ENCODE data around the gene WWC2.

WWC2 gene

GRCh38 chr4:183098723-183099536 is at the start of gene WWC2:
TSS of gene WWC2 (plus strand) at chr4:183099257. CDS start at chr4:183099492, 235 bp downstream.
- Mint-ChIP-seq H3K4me3 (peak within 1 kb of the TSS; percentile 54), H3K4me1 (peaks cover 4% of the 10 kb centered on the region), H3K27ac (no peak within 1 kb of the TSS), H3K9me3 (no peaks in the 10 kb centered on the region), H3K27me3 (peaks cover 51% of the 10 kb centered on the region), H3K36me3 (ENCODE audit: low read depth) (no peaks in the 10 kb centered on the region)
- DNase-seq (peak; percentile 59), ATAC-seq (peak; percentile 70)

- no peak overlapping the region for H3K4me3 Mint-ChIP-seq
- no peaks in the 10 kb centered on the region for H3K4me1 Mint-ChIP-seq
- DNase-seq (no peak), ATAC-seq (no peak)
- H3K9me3 Mint-ChIP-seq = no peaks in the 10 kb centered on the region
- H3K27ac Mint-ChIP-seq = no peak overlapping the region
- H3K27me3 Mint-ChIP-seq = peaks cover 14% of the 10 kb centered on the region
- no peaks in the 10 kb centered on the region for H3K36me3 Mint-ChIP-seq (ENCODE audit: low read depth)
Measured at GRCh38 chr4:183053681-183054080, 45.4 kb upstream of the WWC2 start.

GRCh38 chr4:183057255-183057654 is 41.8 kb upstream of the WWC2 start:
- no peak overlapping the region for H3K27ac Mint-ChIP-seq
- no peak overlapping the region for H3K4me3 Mint-ChIP-seq
- peaks cover 9% of the 10 kb centered on the region for H3K27me3 Mint-ChIP-seq
- DNase-seq (no peak), ATAC-seq (no peak)
- no peaks in the 10 kb centered on the region for H3K9me3 Mint-ChIP-seq
- no peaks in the 10 kb centered on the region for H3K36me3 Mint-ChIP-seq (ENCODE audit: low read depth)
- no peaks in the 10 kb centered on the region for H3K4me1 Mint-ChIP-seq

- no peak for ATAC-seq
- Mint-ChIP-seq H3K9me3 (no peaks in the 10 kb centered on the region), H3K36me3 (ENCODE audit: low read depth) (no peaks in the 10 kb centered on the region)
Measured at GRCh38 chr4:183059797-183060196, 39.3 kb upstream of the WWC2 start.

GRCh38 chr4:183068502-183068901 is 30.6 kb upstream of the WWC2 start:
- Mint-ChIP-seq H3K4me1 (no peaks in the 10 kb centered on the region), H3K27me3 (peaks cover 13% of the 10 kb centered on the region), H3K36me3 (ENCODE audit: low read depth) (no peaks in the 10 kb centered on the region), H3K9me3 (no peaks in the 10 kb centered on the region), H3K27ac (no peak overlapping the region), H3K4me3 (no peak overlapping the region)
- ATAC-seq (no peak), DNase-seq (no peak)

More at GRCh38 chr4:183059797-183060196, 39.3 kb upstream of the WWC2 start:
- Mint-ChIP-seq H3K27ac (no peak overlapping the region), H3K4me3 (no peak overlapping the region), H3K27me3 (peaks cover 18% of the 10 kb centered on the region), H3K4me1 (no peaks in the 10 kb centered on the region)
- no peak for DNase-seq

- DNase-seq (no peak), ATAC-seq (no peak)
- Mint-ChIP-seq H3K27ac (no peak overlapping the region), H3K9me3 (no peaks in the 10 kb centered on the region), H3K27me3 (peaks cover 14% of the 10 kb centered on the region), H3K36me3 (ENCODE audit: low read depth) (no peaks in the 10 kb centered on the region), H3K4me3 (no peak overlapping the region), H3K4me1 (no peaks in the 10 kb centered on the region)
Measured at GRCh38 chr4:183071222-183071621, 27.8 kb upstream of the WWC2 start.

GRCh38 chr4:183072176-183072575 is 26.9 kb upstream of the WWC2 start:
- H3K27ac Mint-ChIP-seq = no peak overlapping the region
- peaks cover 14% of the 10 kb centered on the region for H3K27me3 Mint-ChIP-seq
- DNase-seq = no peak
- H3K4me3 Mint-ChIP-seq = no peak overlapping the region
- no peaks in the 10 kb centered on the region for H3K4me1 Mint-ChIP-seq
- no peaks in the 10 kb centered on the region for H3K36me3 Mint-ChIP-seq (ENCODE audit: low read depth)
- H3K9me3 Mint-ChIP-seq = no peaks in the 10 kb centered on the region
- no peak for ATAC-seq

GRCh38 chr4:183073838-183074145 is 25.3 kb upstream of the WWC2 start:
- Mint-ChIP-seq H3K27ac (no peak overlapping the region), H3K27me3 (peaks cover 14% of the 10 kb centered on the region), H3K36me3 (ENCODE audit: low read depth) (no peaks in the 10 kb centered on the region), H3K4me1 (no peaks in the 10 kb centered on the region), H3K9me3 (no peaks in the 10 kb centered on the region), H3K4me3 (no peak overlapping the region)
- DNase-seq (no peak), ATAC-seq (no peak)

- Mint-ChIP-seq H3K9me3 (no peaks in the 10 kb centered on the region), H3K27ac (no peak overlapping the region), H3K4me3 (no peak overlapping the region), H3K4me1 (no peaks in the 10 kb centered on the region), H3K27me3 (peaks cover 14% of the 10 kb centered on the region), H3K36me3 (ENCODE audit: low read depth) (no peaks in the 10 kb centered on the region)
- no peak for ATAC-seq
- DNase-seq = no peak
Measured at GRCh38 chr4:183074288-183074990, 24.6 kb upstream of the WWC2 start.

- DNase-seq (no peak), ATAC-seq (no peak)
- Mint-ChIP-seq H3K9me3 (no peaks in the 10 kb centered on the region), H3K4me3 (no peak overlapping the region), H3K27ac (no peak overlapping the region), H3K27me3 (peaks cover 9% of the 10 kb centered on the region), H3K4me1 (no peaks in the 10 kb centered on the region), H3K36me3 (ENCODE audit: low read depth) (no peaks in the 10 kb centered on the region)
Measured at GRCh38 chr4:183078634-183079033, 20.4 kb upstream of the WWC2 start.

- peaks cover 5% of the 10 kb centered on the region for H3K27me3 Mint-ChIP-seq
- DNase-seq (no peak), ATAC-seq (no peak)
- no peaks in the 10 kb centered on the region for H3K4me1 Mint-ChIP-seq
- H3K4me3 Mint-ChIP-seq = no peak overlapping the region
- H3K36me3 Mint-ChIP-seq (ENCODE audit: low read depth) = no peaks in the 10 kb centered on the region
- no peaks in the 10 kb centered on the region for H3K9me3 Mint-ChIP-seq
- H3K27ac Mint-ChIP-seq = no peak overlapping the region
Measured at GRCh38 chr4:183080372-183081115, 18.5 kb upstream of the WWC2 start.

GRCh38 chr4:183081116-183081469 is 18.0 kb upstream of the WWC2 start:
- no peaks in the 10 kb centered on the region for H3K4me1 Mint-ChIP-seq

GRCh38 chr4:183082053-183082452 is 17.0 kb upstream of the WWC2 start:
- no peak overlapping the region for H3K27ac Mint-ChIP-seq
- peaks cover 5% of the 10 kb centered on the region for H3K27me3 Mint-ChIP-seq
- H3K4me3 Mint-ChIP-seq = no peak overlapping the region
- no peaks in the 10 kb centered on the region for H3K36me3 Mint-ChIP-seq (ENCODE audit: low read depth)
- no peaks in the 10 kb centered on the region for H3K9me3 Mint-ChIP-seq
- H3K4me1 Mint-ChIP-seq = no peaks in the 10 kb centered on the region
- ATAC-seq (no peak), DNase-seq (no peak)

More at GRCh38 chr4:183081116-183081469, 18.0 kb upstream of the WWC2 start:
- Mint-ChIP-seq H3K4me3 (no peak overlapping the region), H3K27ac (no peak overlapping the region), H3K9me3 (no peaks in the 10 kb centered on the region), H3K36me3 (ENCODE audit: low read depth) (no peaks in the 10 kb centered on the region), H3K27me3 (peaks cover 5% of the 10 kb centered on the region)
- ATAC-seq (no peak), DNase-seq (no peak)

GRCh38 chr4:183094393-183095198 is 4.5 kb upstream of the WWC2 start:
- DNase-seq = no peak
- H3K9me3 Mint-ChIP-seq = peaks cover 5% of the 10 kb centered on the region
- H3K27ac Mint-ChIP-seq = no peak overlapping the region
- no peaks in the 10 kb centered on the region for H3K36me3 Mint-ChIP-seq (ENCODE audit: low read depth)
- H3K4me1 Mint-ChIP-seq = peaks cover 1% of the 10 kb centered on the region
- no peak overlapping the region for H3K4me3 Mint-ChIP-seq
- ATAC-seq = no peak
- H3K27me3 Mint-ChIP-seq = peaks cover 25% of the 10 kb centered on the region
